GM18511 (cell line): ENCODE data around the gene C12orf42.

Experiments used
- ATAC-seq: cut with Tn5 transposase; IDR thresholded peaks from one replicate; pipeline ENCODE4 v1.9.1; 2021; ENCODE audit warnings: mild to moderate bottlenecking, moderate library complexity; ENCODE audit not compliant: unreplicated experiment

Gene C12orf42

GRCh38 chr12:103495469-103496456 lies at the start of gene C12orf42:
Gene C12orf42 (minus strand): TSS chr12:103495968. CDS start chr12:103478426, 17,542 bp downstream.
- ATAC-seq, result peak; percentile 73

DNA sequence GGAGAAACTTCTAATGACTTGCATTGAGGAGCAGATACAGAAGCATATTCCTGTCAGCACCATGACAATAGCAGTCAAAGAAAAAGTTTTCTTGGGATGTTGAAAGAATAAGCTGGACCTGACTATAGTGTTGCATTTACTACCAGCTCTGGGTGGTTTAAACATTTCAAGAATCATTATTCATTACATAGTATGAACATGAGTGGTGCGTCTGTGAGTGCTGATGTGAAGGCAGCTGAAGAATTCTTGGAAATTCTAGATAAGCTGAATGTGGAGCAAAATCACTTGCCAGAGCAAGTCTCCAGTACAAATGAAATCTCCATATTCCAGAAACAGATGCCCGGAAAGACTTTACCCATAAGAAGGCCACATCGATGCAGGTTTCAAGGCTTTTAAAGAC lies 46.3 kb upstream of the C12orf42 start:
- no peak for ATAC-seq

GRCh38 chr12:103540319-103540718 lies 44.6 kb upstream of the C12orf42 start:
- ATAC-seq, result no peak

- ATAC-seq, result no peak
Measured at GRCh38 chr12:103538397-103538796, 42.6 kb upstream of the C12orf42 start.

DNA sequence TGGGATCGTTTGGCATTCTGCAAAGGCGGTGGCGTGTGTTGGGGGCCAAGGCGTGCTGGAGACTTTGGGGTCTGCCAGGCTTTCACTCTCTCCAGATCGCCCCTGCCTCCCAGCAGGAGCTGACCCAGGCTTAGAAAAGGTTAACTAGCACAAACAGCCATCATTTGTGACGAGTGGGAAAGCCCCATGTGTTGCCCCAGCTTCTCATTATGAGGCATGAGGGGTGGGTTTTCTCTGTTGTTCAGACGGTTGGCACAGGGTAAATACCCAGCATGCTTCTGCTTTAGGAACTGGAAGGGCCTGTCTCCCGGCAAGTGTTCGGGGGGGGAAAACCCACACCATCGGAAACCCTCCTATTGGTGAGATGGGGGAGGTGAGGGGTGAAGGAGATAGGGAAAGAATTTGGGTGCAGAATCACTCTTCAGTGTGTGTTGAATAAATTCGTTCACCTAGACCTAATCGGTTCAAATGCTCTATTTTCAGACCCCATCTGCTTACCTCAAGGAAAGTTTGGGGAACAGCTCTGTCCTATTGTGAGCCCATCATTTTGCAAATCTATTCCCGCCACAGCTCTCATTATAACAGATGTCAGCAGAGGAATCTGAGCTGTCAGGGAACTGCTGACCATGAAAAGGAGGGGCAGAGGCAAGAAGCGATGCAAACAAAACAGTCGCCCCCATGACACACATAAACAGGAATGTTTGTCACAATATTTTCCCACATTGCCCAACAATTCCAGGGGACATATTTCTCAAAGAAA lies 34.7 kb upstream of the C12orf42 start:
- no peak for ATAC-seq

GRCh38 chr12:103529306-103529705 lies 33.5 kb upstream of the C12orf42 start:
- no peak for ATAC-seq

GRCh38 chr12:103524238-103524875 lies 28.6 kb upstream of the C12orf42 start:
- no peak for ATAC-seq

DNA sequence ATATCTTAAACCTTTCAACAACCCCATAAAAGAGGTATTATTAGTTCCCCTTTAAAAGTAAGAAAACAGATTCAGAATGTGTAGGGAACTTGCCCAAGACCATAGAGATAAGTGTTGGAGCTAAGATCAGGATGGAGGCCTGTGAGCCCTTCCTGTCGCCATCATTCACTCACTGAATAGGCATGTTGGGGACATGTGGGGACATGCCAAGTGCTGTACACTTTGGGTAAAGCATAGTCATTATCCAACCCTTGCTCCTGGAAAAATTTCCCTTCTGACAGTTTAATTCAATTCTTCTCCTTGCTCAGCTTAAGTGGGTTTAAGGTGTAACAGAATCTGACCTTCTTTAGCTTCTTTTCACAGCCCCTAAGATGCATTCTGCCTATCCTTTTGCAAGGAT lies 28.0 kb upstream of the C12orf42 start:
- no peak for ATAC-seq

GRCh38 chr12:103520686-103521215 lies 25.0 kb upstream of the C12orf42 start:
- no peak for ATAC-seq

DNA sequence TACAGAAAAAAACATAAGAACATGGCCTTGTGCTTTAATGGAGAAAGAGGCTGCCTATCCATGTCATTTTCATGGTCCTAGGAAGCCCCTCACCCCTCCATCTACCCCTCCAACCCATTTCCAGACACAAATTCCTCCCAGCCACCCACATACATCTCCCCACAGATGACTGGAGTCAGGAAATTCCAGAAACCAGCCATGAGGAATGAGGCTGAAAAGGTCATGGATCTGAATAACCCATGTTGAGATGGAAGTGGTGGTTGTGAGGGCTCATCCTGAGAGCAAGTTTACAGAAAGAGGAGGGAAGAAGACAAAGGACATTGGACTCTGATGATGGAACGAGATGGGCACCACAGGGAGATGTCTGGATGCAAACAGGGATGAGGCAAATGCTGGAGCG lies 23.9 kb upstream of the C12orf42 start:
- no peak for ATAC-seq

GRCh38 chr12:103518899-103519298 lies 23.1 kb upstream of the C12orf42 start:
- no peak for ATAC-seq

GRCh38 chr12:103517161-103517560 lies 21.4 kb upstream of the C12orf42 start:
- ATAC-seq, result no peak

- no peak for ATAC-seq
Measured at GRCh38 chr12:103515341-103515740, 19.6 kb upstream of the C12orf42 start.

GRCh38 chr12:103513875-103514274 lies 18.1 kb upstream of the C12orf42 start:
- ATAC-seq, result no peak

GRCh38 chr12:103505371-103506236 lies 9.8 kb upstream of the C12orf42 start:
- ATAC-seq, result peak; percentile 93

DNA sequence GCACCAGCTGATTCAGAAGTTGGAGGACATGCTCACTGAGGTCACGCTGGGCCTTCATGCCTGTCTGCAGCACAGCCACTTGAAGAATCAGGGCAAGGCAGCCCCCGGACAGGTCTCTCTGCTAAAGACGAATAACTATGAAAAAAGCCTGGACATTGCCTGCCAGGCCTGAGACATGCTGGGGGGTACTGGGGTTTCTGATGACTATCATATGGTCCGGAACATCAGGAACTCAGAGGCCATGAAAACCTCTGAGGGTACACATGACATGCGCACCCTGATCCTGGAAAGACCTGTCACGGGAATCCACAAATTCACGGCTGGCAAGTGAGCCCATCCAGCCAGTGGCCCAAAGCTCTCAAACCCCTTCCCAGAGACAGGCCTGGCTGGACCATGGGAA lies 8.8 kb upstream of the C12orf42 start:
- no peak for ATAC-seq

GRCh38 chr12:103503546-103504480 lies 8.0 kb upstream of the C12orf42 start:
- ATAC-seq, result no peak

DNA sequence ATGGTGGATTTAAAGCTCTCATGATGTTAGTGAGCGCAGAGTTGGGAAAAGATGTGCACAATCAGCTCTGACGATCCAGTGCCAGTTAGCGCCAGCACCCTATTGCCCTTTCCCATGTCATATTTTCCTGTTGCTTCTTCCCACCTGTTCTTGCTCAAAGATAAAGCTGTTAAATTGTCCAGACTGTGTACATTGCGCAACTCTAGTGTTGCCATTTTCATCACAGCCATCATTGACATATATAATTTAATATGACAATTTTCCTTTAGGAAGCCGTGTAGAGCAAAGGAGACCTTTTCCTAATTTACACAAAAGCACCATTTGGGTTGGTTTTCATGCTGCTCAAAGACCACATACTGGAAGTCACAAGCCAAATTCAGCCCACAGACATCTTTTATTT lies 5.7 kb upstream of the C12orf42 start:
- no peak for ATAC-seq

GRCh38 chr12:103499571-103499970 lies 3.8 kb upstream of the C12orf42 start:
- no peak for ATAC-seq
